ENCODE data around the gene TEX26. TPM values are rescaled to one million over a fixed set of nuclear protein-coding genes. Genes with fewer than 3 reads are reported as not detected.

TEX26 gene
- total and polyA plus RNA-seq, 9 of the 15 experiments (the other 6 are each of a cell fraction or from before 2014, with no cell fraction given), result not detected

GRCh38 chr13:30900436-30900835, 32.0 kb upstream of the TEX26 start (continued):
- TF ChIP-seq ZBTB49 (CRISPR knock-in tag; IDR thresholded peaks at IDR 0.05; ENCODE audit: borderline replicate concordance) (no peak), ZC3H4 (CRISPR knock-in tag; IDR thresholded peaks at IDR 0.05; ENCODE audit: borderline replicate concordance) (no peak), HNRNPLL (IDR thresholded peaks at IDR 0.05; ENCODE audit: low read depth, low read length, poor library complexity, severe bottlenecking) (no peak), ETS2 (tag; IDR thresholded peaks at IDR 0.05; ENCODE audit: borderline replicate concordance, poor library complexity, severe bottlenecking) (no peak), VEZF1 (CRISPR knock-in tag; IDR thresholded peaks at IDR 0.05) (no peak), ELF2 (CRISPR knock-in tag; IDR thresholded peaks at IDR 0.05) (no peak), ASH1L (IDR thresholded peaks at IDR 0.05; ENCODE audit: borderline replicate concordance, low read depth, partially characterized antibody) (no peak), HDAC3 (IDR thresholded peaks at IDR 0.05; ENCODE audit: borderline replicate concordance, partially characterized antibody) (no peak)

All from K562 (cell line).